ENCODE measurements around the gene PDSS1.

PDSS1 gene

DNA sequence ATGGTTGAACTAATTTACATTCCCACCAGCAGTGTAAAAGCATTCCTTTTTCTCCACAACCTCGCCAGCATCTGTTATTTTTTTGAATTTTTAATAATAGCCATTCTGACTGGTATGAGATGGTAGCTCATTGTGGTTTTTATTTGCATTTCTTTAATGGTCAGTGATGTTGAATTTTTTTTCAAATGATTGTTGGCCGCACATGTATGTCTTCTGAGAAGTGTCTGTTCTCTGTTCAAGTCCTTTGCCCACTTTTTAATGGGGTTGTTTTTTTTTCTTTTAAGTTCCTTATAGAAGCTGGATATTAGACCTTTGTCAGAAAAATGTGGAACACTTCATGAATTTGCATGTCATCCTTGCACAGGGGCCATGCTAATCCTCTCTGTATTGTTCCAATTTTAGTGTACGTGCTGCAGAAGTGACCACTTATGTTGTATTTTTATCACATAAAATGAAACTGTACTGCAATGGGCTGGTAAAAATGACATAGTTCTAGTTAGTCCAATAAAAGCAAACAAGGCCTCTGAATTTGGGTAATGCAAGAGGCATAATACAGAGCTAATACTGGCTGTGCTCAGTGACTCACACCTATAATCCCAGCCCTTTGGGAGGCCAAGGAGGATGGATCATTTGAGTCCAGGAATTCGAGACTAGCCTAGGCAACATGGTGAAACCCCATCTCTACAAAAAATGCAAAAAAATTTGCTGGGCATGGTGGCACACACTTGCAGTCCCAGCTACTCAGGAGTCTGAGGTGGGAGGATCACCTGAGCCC, 92.9 kb downstream of the PDSS1 start:
- no CpG with 5 or more reads among the region's 4 CpGs for whole genome bisulfite sequencing (ENCODE audit: insufficient coverage, insufficient read length)
- Histone ChIP-seq H3K9me3 (ENCODE audit: control insufficient read depth, insufficient read depth, low read length) (no peaks in the 10 kb centered on the region), H3K4me1 (ENCODE audit: control insufficient read depth, insufficient read depth, low read length) (no peaks in the 10 kb centered on the region), H3K27me3 (ENCODE audit: control insufficient read depth, insufficient read depth, low read length) (no peaks in the 10 kb centered on the region), H3K4me3 (ENCODE audit: low read length) (no peak overlapping the region), H3K36me3 (ENCODE audit: control insufficient read depth, insufficient read depth, low read length) (no peaks in the 10 kb centered on the region), H3K27ac (ENCODE audit: low read length) (no peak overlapping the region)
- no peak for DNase-seq (ENCODE audit: low read depth, low spot score)

DNA sequence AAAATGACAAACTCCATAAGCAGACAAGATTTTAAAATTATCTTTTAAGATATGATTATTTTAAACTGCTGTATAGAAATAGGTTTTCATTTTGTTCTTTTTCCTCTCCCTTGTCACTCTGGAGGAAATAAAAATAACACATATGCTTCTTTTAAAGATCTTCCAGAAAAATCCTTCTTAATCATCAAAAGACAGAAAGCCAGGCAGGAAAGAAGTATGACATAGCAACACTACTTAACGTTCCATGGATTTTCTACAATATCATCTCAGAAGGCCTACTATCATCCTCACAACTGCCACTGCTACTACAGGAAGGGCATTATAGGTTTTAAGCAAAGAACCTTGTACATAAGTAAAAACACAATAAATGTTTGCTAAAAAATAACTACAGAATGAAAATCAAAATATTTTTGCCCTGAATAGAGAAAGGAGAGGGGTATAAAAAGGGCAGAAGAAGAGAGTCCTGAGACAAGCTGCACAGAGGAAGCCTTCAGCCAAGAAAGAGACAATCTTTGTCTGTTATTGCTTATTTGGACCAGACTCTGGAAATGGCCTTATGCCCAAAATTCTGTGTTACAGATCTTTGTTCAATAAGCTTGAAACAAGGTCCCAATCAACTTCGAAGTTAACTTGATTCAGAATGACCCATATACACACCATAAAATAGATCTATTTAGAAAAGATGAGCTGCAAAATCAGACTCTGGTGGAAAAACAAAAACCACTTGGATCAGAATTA, 95.4 kb downstream of the PDSS1 start:
- no peak overlapping the region for H3K4me3 ChIP-seq (ENCODE audit: low read length)
- no peaks in the 10 kb centered on the region for H3K36me3 ChIP-seq (ENCODE audit: control insufficient read depth, insufficient read depth, low read length)
- H3K9me3 ChIP-seq (ENCODE audit: control insufficient read depth, insufficient read depth, low read length): no peaks in the 10 kb centered on the region
- no peak overlapping the region for H3K27ac ChIP-seq (ENCODE audit: low read length)
- no peaks in the 10 kb centered on the region for H3K4me1 ChIP-seq (ENCODE audit: control insufficient read depth, insufficient read depth, low read length)
- no peak for DNase-seq (ENCODE audit: low read depth, low spot score)
- WGBS (ENCODE audit: insufficient coverage, insufficient read length): no CpG with 5 or more reads among the region's 2 CpGs
- no peaks in the 10 kb centered on the region for H3K27me3 ChIP-seq (ENCODE audit: control insufficient read depth, insufficient read depth, low read length)
